SU-DHL-6 (cell line): ENCODE results near the gene SMURF2.

Source experiments
- H2AFZ ChIP-seq: fragments of 200-600 bp; sonication (generic); 2 replicates; pipeline ENCODE4 v1.6.1; 2014; ENCODE audit warnings: low read depth, mild to moderate bottlenecking, moderate library complexity, mixed read lengths, antibody characterized with exemption, low read length; ENCODE audit not compliant: severe bottlenecking
- H3F3A ChIP-seq: fragments of 200-600 bp; shearing (Covaris generic); 2 replicates; pipeline ENCODE4 v1.6.0; 2016; ENCODE audit warnings: antibody characterized with exemption, mild to moderate bottlenecking; ENCODE audit not compliant: insufficient read depth
- H3K27ac ChIP-seq: fragments of 200-600 bp; sonication (generic); 2 replicates; pipeline ENCODE4 v1.5.1; 2016; ENCODE audit warnings: low read depth, mild to moderate bottlenecking, low read length, moderate library complexity, mixed read lengths
- H3K27me3 ChIP-seq: fragments of 200-600 bp; sonication (generic), shearing (Covaris generic); 2 replicates; pipeline ENCODE4 v1.6.0; 2014; ENCODE audit warnings: mild to moderate bottlenecking, low read length
- H3K36me3 ChIP-seq: fragments of 200-600 bp; sonication (generic); 2 replicates; pipeline ENCODE4 v1.6.1; 2014; ENCODE audit warnings: mild to moderate bottlenecking, low read length, mixed read lengths
- H3K4me2 ChIP-seq: fragments of 300-600, 200-600 bp; shearing (Covaris generic), sonication (generic); 2 replicates; pipeline ENCODE4 v1.6.0; 2014; ENCODE audit warnings: low read length, low read depth, mild to moderate bottlenecking; ENCODE audit not compliant: poor library complexity, severe bottlenecking
- H3K4me3 ChIP-seq: fragments of 200-600 bp; sonication (generic); 2 replicates; pipeline ENCODE4 v1.5.1; 2014; ENCODE audit warnings: antibody characterized with exemption, low read length, mild to moderate bottlenecking, mixed read lengths; ENCODE audit not compliant: insufficient read depth, poor library complexity, severe bottlenecking
- H3K79me2 ChIP-seq: fragments of 200-600 bp; sonication (generic); 2 replicates; pipeline ENCODE4 v1.6.1; 2014; ENCODE audit warnings: mild to moderate bottlenecking, low read length, moderate library complexity; ENCODE audit not compliant: insufficient read depth
- H3K9ac ChIP-seq: fragments of 200-600 bp; sonication (generic); 2 replicates; pipeline ENCODE4 v1.7.0; 2014; ENCODE audit warnings: mild to moderate bottlenecking, low read length
- H3K9me2 ChIP-seq: fragments of 200-600 bp; sonication (generic); replicated peaks from 2 replicates; pipeline ENCODE4 v1.6.1; 2014; ENCODE audit warnings: low read length; ENCODE audit not compliant: insufficient read depth
- H3K9me3 ChIP-seq: fragments of 200-600 bp; sonication (generic); 2 replicates; pipeline ENCODE4 v1.6.1; 2014; ENCODE audit warnings: low read length, mixed read lengths; ENCODE audit not compliant: insufficient read depth
- H4K20me1 ChIP-seq: fragments of 200-600 bp; sonication (generic); 2 replicates; pipeline ENCODE4 v1.6.1; 2014; ENCODE audit warnings: low read depth, mild to moderate bottlenecking, antibody characterized with exemption, low read length, moderate library complexity, mixed read lengths
- CTCF ChIP-seq: fragments of 200-600 bp; sonication (generic); IDR thresholded peaks from one replicate; pipeline ENCODE4 v1.5.1; 2017; ENCODE audit warnings: antibody characterized with exemption, mild to moderate bottlenecking, low read length, moderate library complexity; ENCODE audit not compliant: insufficient read depth, poor library complexity, severe bottlenecking
- EZH2phosphoT487 ChIP-seq: fragments of 200-600 bp; sonication (generic), shearing (Covaris generic); conservative IDR thresholded peaks from 2 replicates; pipeline ENCODE4 v1.6.1; 2018; ENCODE audit warnings: mild to moderate bottlenecking, antibody characterized with exemption, low read length, moderate library complexity, mixed read lengths

SMURF2 gene

GRCh38 chr17:64694207-64694606, 32.1 kb upstream of the SMURF2 start:
- H3K9me2 ChIP-seq: no peaks in the 10 kb centered on the region
- H3K27me3 ChIP-seq: no peaks in the 10 kb centered on the region
- H2AFZ ChIP-seq: no peak overlapping the region
- H3K9ac ChIP-seq: no peak overlapping the region
- no peaks in the 10 kb centered on the region for H3K9me3 ChIP-seq
- no peak overlapping the region for H3K4me3 ChIP-seq
- no peak overlapping the region for H3K4me2 ChIP-seq
- no peaks in the 10 kb centered on the region for H3F3A ChIP-seq
- H4K20me1 ChIP-seq: no peaks in the 10 kb centered on the region
- no peaks in the 10 kb centered on the region for H3K79me2 ChIP-seq
- TF ChIP-seq CTCF (no peak), EZH2phosphoT487 (no peak)
- no peak overlapping the region for H3K27ac ChIP-seq
- no peaks in the 10 kb centered on the region for H3K36me3 ChIP-seq

- Histone ChIP-seq H3K27ac (no peak overlapping the region), H3K79me2 (no peaks in the 10 kb centered on the region), H3K9me2 (no peaks in the 10 kb centered on the region), H4K20me1 (no peaks in the 10 kb centered on the region), H3K9ac (no peak overlapping the region), H3K9me3 (no peaks in the 10 kb centered on the region), H3K27me3 (no peaks in the 10 kb centered on the region), H2AFZ (no peak overlapping the region), H3K4me2 (no peak overlapping the region), H3K36me3 (no peaks in the 10 kb centered on the region), H3K4me3 (no peak overlapping the region), H3F3A (no peaks in the 10 kb centered on the region)
- no peak for TF ChIP-seq CTCF
- TF ChIP-seq EZH2phosphoT487: no peak
Observed at GRCh38 chr17:64692187-64692586, 30.1 kb upstream of the SMURF2 start.

GRCh38 chr17:64689106-64689505, 27.0 kb upstream of the SMURF2 start:
- no peaks in the 10 kb centered on the region for H3K9me3 ChIP-seq
- H3K4me3 ChIP-seq: no peak overlapping the region
- H3F3A ChIP-seq: no peaks in the 10 kb centered on the region
- no peaks in the 10 kb centered on the region for H4K20me1 ChIP-seq
- no peaks in the 10 kb centered on the region for H3K36me3 ChIP-seq
- no peak overlapping the region for H3K9ac ChIP-seq
- no peak overlapping the region for H3K4me2 ChIP-seq
- no peaks in the 10 kb centered on the region for H3K79me2 ChIP-seq
- no peak overlapping the region for H2AFZ ChIP-seq
- TF ChIP-seq EZH2phosphoT487: no peak
- no peak for TF ChIP-seq CTCF
- H3K27ac ChIP-seq: no peak overlapping the region
- no peaks in the 10 kb centered on the region for H3K27me3 ChIP-seq
- H3K9me2 ChIP-seq: no peaks in the 10 kb centered on the region
